ENCODE results near the gene SMIM3. TPM values are rescaled to one million over a fixed set of nuclear protein-coding genes. Genes with fewer than 3 reads are reported as not detected.

Gene SMIM3
- total and polyA plus RNA-seq, 7 experiments from 2014 or later: 5.2 to 17.9 (median 7.9) TPM

- Histone ChIP-seq H3K4me3 (ENCODE audit: low read length) (no peak overlapping the region), H3K27me3 (ENCODE audit: control insufficient read depth in 2 of 2, insufficient read depth in 2 of 2, low read length in 2 of 2) (no peaks in the 10 kb centered on the region), H3K36me3 (ENCODE audit: control insufficient read depth in 2 of 3, insufficient read depth in 3 of 3, low read length in 3 of 3) (no peaks in the 10 kb centered on the region), H3K27ac (ENCODE audit: low read depth, low read length) (no peak overlapping the region), H3K9me3 (ENCODE audit: control insufficient read depth in 2 of 3, low read length in 3 of 3) (no peaks in the 10 kb centered on the region), H3K4me1 (ENCODE audit: control insufficient read depth in 2 of 2, insufficient read depth in 2 of 2, low read length in 2 of 2) (peaks cover 23 to 48% of the 10 kb centered on the region in 2 donors)
- ATAC-seq (no peak), DNase-seq (no peak)
- intact Hi-C loops (cut with micrococcal nuclease): loop anchor here (5.0 kb wide), 6 partner anchors 43 to 442 kb away; partner anchors contain the start of genes CCDC69 (in 1 of the 2) and TNIP1 (in 1 of the 2)
- peaks cover 0 to under 1% (median 0%) of the 10 kb centered on the region in 11 donors for H3K9me3 Mint-ChIP-seq
- H3K4me3 Mint-ChIP-seq: peak overlapping the region; percentile 14 to 100 (median 96)
- peak overlapping the region; percentile 26 to 97 (median 91) for H3K27ac Mint-ChIP-seq
- peaks cover 0 to 5% (median 0%) of the 10 kb centered on the region in 5 donors for H3K27me3 Mint-ChIP-seq
- ChIA-PET CTCF (interaction anchor here (0.6 to 4.1 kb wide), 6 partner anchors 21 to 245 kb away, joined by 3 to 30 read pairs (median 10); partner anchors contain the start of genes DCTN4 and IRGM), POLR2A (interaction anchor here (2.0 to 3.6 kb wide), 3 partner anchors 67 to 80 kb away, joined by 7 to 27 read pairs (median 25); partner anchors contain the start of genes IRGM and RBM22)
- peaks cover 0 to 12% (median 0%) of the 10 kb centered on the region in 5 donors for H3K36me3 Mint-ChIP-seq
- peaks cover 44 to 77% (median 69%) of the 10 kb centered on the region in 7 donors for H3K4me1 Mint-ChIP-seq
Measured at GRCh38 chr5:150780187-150780692, 1.7 kb downstream of the SMIM3 start.

- Mint-ChIP-seq H3K27ac (peak overlapping the region in 7 of 9 donors; percentile 90 to 97 (median 93)), H3K27me3 (peaks cover 0 to under 1% (median 0%) of the 10 kb centered on the region in 5 donors), H3K4me3 (peak overlapping the region in 4 of 10 donors; percentile 81 to 100 (median 98)), H3K36me3 (peaks cover 0 to 15% (median 0%) of the 10 kb centered on the region in 5 donors), H3K9me3 (peaks cover 0 to 3% (median 0%) of the 10 kb centered on the region in 11 donors), H3K4me1 (peaks cover 44 to 82% (median 75%) of the 10 kb centered on the region in 7 donors)
- H3K27ac ChIP-seq (ENCODE audit: low read depth, low read length): no peak overlapping the region
- no peak overlapping the region for H3K4me3 ChIP-seq (ENCODE audit: low read length)
- POLR2A ChIA-PET: interaction anchor here (0.9 to 3.5 kb wide), 2 partner anchors 22 to 80 kb away, joined by 5 to 27 read pairs; partner anchors contain the start of genes DCTN4 and RBM22
- no peak for DNase-seq
- CTCF ChIA-PET: interaction anchor here (1.1 to 4.1 kb wide), 4 partner anchors 20 to 80 kb away, joined by 3 to 30 read pairs (median 14); partner anchors contain the start of genes IRGM and RBM22
- intact Hi-C loops (cut with micrococcal nuclease): loop anchor here (5.0 kb wide), 6 partner anchors 44 to 441 kb away; partner anchors contain the start of genes CCDC69 (in 1 of the 2) and TNIP1 (in 1 of the 2)
- no peak for ATAC-seq
- no peaks in the 10 kb centered on the region for H3K36me3 ChIP-seq (ENCODE audit: control insufficient read depth in 2 of 3, insufficient read depth in 3 of 3, low read length in 3 of 3)
- H3K27me3 ChIP-seq (ENCODE audit: control insufficient read depth in 2 of 2, insufficient read depth in 2 of 2, low read length in 2 of 2): no peaks in the 10 kb centered on the region
- no peaks in the 10 kb centered on the region for H3K9me3 ChIP-seq (ENCODE audit: control insufficient read depth in 2 of 3, low read length in 3 of 3)
- H3K4me1 ChIP-seq (ENCODE audit: control insufficient read depth in 2 of 2, insufficient read depth in 2 of 2, low read length in 2 of 2): peaks cover 23 to 48% of the 10 kb centered on the region in 2 donors
Measured at GRCh38 chr5:150780816-150781221, 2.3 kb downstream of the SMIM3 start.

GRCh38 chr5:150781706-150782614 is 3.4 kb downstream of the SMIM3 start:
- peaks cover 0 to 21% (median 0%) of the 10 kb centered on the region in 5 donors for H3K36me3 Mint-ChIP-seq
- peak overlapping the region in 9 of 10 donors; percentile 5 to 98 (median 35) for H3K4me3 Mint-ChIP-seq
- no peaks in the 10 kb centered on the region for H3K27me3 Mint-ChIP-seq
- Histone ChIP-seq H3K4me1 (ENCODE audit: control insufficient read depth in 2 of 2, insufficient read depth in 2 of 2, low read length in 2 of 2) (peaks cover 23 to 48% of the 10 kb centered on the region in 2 donors), H3K27ac (ENCODE audit: low read depth, low read length) (peak overlapping the region; percentile 67), H3K36me3 (ENCODE audit: control insufficient read depth in 2 of 3, insufficient read depth in 3 of 3, low read length in 3 of 3) (no peaks in the 10 kb centered on the region), H3K4me3 (ENCODE audit: low read length) (no peak overlapping the region), H3K27me3 (ENCODE audit: control insufficient read depth in 2 of 2, insufficient read depth in 2 of 2, low read length in 2 of 2) (no peaks in the 10 kb centered on the region), H3K9me3 (ENCODE audit: control insufficient read depth in 2 of 3, low read length in 3 of 3) (no peaks in the 10 kb centered on the region)
- ChIA-PET CTCF (interaction anchor here (0.5 to 1.4 kb wide), 4 partner anchors 16 to 253 kb away, joined by 3 to 7 read pairs (median 4); partner anchors contain the start of gene RBM22), POLR2A (interaction anchor here (0.9 to 3.5 kb wide), 5 partner anchors 21 to 92 kb away, joined by 3 to 27 read pairs (median 5); partner anchors contain the start of genes DCTN4 and RBM22)
- DNase-seq (no peak), ATAC-seq (no peak)
- H3K27ac Mint-ChIP-seq: peak overlapping the region; percentile 87 to 97 (median 93)
- H3K9me3 Mint-ChIP-seq: peaks cover 0 to 5% (median 0%) of the 10 kb centered on the region in 11 donors
- peaks cover 45 to 91% (median 83%) of the 10 kb centered on the region in 7 donors for H3K4me1 Mint-ChIP-seq
- intact Hi-C loops (cut with micrococcal nuclease): loop anchor here (2.0 to 5.0 kb wide), 7 partner anchors 45 to 471 kb away; partner anchors contain the start of genes CCDC69 (in 1 of the 2), GM2A (in 1 of the 2) and TNIP1 (in 1 of the 2)

- no peak for DNase-seq
- Histone ChIP-seq H3K36me3 (ENCODE audit: control insufficient read depth in 2 of 3, insufficient read depth in 3 of 3, low read length in 3 of 3) (no peaks in the 10 kb centered on the region), H3K27ac (ENCODE audit: low read depth, low read length) (peak overlapping the region; percentile 67), H3K4me3 (ENCODE audit: low read length) (no peak overlapping the region), H3K27me3 (ENCODE audit: control insufficient read depth in 2 of 2, insufficient read depth in 2 of 2, low read length in 2 of 2) (no peaks in the 10 kb centered on the region), H3K4me1 (ENCODE audit: control insufficient read depth in 2 of 2, insufficient read depth in 2 of 2, low read length in 2 of 2) (peaks cover 22 to 52% of the 10 kb centered on the region in 2 donors), H3K9me3 (ENCODE audit: control insufficient read depth in 2 of 3, low read length in 3 of 3) (no peaks in the 10 kb centered on the region)
- ChIA-PET POLR2A (interaction anchor here (1.0 to 3.5 kb wide), 5 partner anchors 19 to 92 kb away, joined by 3 to 27 read pairs (median 4); partner anchors contain the start of genes DCTN4 and RBM22), CTCF (interaction anchor here (0.7 to 1.9 kb wide), 7 partner anchors 12 to 82 kb away, joined by 3 to 13 read pairs (median 4); partner anchors contain the start of genes IRGM and RBM22)
- peaks cover 0 to 5% (median 0%) of the 10 kb centered on the region in 11 donors for H3K9me3 Mint-ChIP-seq
- peak overlapping the region; percentile 58 to 98 (median 78) for H3K4me3 Mint-ChIP-seq
- H3K36me3 Mint-ChIP-seq: peaks cover 0 to 27% (median 0%) of the 10 kb centered on the region in 5 donors
- ATAC-seq: no peak
- intact Hi-C loops (cut with micrococcal nuclease): loop anchor here (1.0 to 5.0 kb wide), 13 partner anchors 25 to 470 kb away; partner anchors contain the start of genes CCDC69 (in 1 of the 2), CD74 (in 1 of the 2), GM2A (in 1 of the 2) and IRGM (in 1 of the 2)
- peaks cover 46 to 91% (median 89%) of the 10 kb centered on the region in 7 donors for H3K4me1 Mint-ChIP-seq
- H3K27ac Mint-ChIP-seq: peak overlapping the region; percentile 87 to 97 (median 93)
- H3K27me3 Mint-ChIP-seq: no peaks in the 10 kb centered on the region
Measured at GRCh38 chr5:150782850-150783249, 4.3 kb downstream of the SMIM3 start.

GRCh38 chr5:150783422-150783928 is 4.9 kb downstream of the SMIM3 start:
- no peaks in the 10 kb centered on the region for H3K36me3 ChIP-seq (ENCODE audit: control insufficient read depth in 2 of 3, insufficient read depth in 3 of 3, low read length in 3 of 3)
- peak; percentile 89 for ATAC-seq
- H3K4me3 ChIP-seq (ENCODE audit: low read length): peak overlapping the region; percentile 46
- Mint-ChIP-seq H3K4me3 (peak overlapping the region; percentile 58 to 98 (median 78)), H3K36me3 (peaks cover 0 to 27% (median 0%) of the 10 kb centered on the region in 5 donors), H3K27me3 (no peaks in the 10 kb centered on the region), H3K4me1 (peaks cover 44 to 91% (median 84%) of the 10 kb centered on the region in 7 donors), H3K27ac (peak overlapping the region; percentile 87 to 97 (median 93)), H3K9me3 (peaks cover 0 to 5% (median 0%) of the 10 kb centered on the region in 11 donors)
- no peaks in the 10 kb centered on the region for H3K9me3 ChIP-seq (ENCODE audit: control insufficient read depth in 2 of 3, low read length in 3 of 3)
- DNase-seq: peak in 8 of 9 donors; percentile 56 to 87 (median 83)
- H3K4me1 ChIP-seq (ENCODE audit: control insufficient read depth in 2 of 2, insufficient read depth in 2 of 2, low read length in 2 of 2): peaks cover 17 to 47% of the 10 kb centered on the region in 2 donors
- intact Hi-C loops (cut with micrococcal nuclease): loop anchor here (1.0 to 5.0 kb wide), 13 partner anchors 25 to 469 kb away; partner anchors contain the start of genes CCDC69 (in 1 of the 2), CD74 (in 1 of the 2), GM2A (in 1 of the 2) and IRGM (in 1 of the 2)
- no peaks in the 10 kb centered on the region for H3K27me3 ChIP-seq (ENCODE audit: control insufficient read depth in 2 of 2, insufficient read depth in 2 of 2, low read length in 2 of 2)
- POLR2A ChIA-PET: interaction anchor here (0.6 to 3.5 kb wide), 10 partner anchors 9 to 429 kb away, joined by 3 to 27 read pairs (median 4); partner anchors contain the start of genes DCTN4, IRGM, RBM22 and RPS14
- CTCF ChIA-PET: interaction anchor here (0.6 to 1.9 kb wide), 11 partner anchors 9 to 274 kb away, joined by 3 to 13 read pairs (median 4); partner anchors contain the start of genes DCTN4, IRGM and RBM22
- H3K27ac ChIP-seq (ENCODE audit: low read depth, low read length): peak overlapping the region; percentile 67
